K562 (cell line): Measurements from ENCODE around the gene ABR. TPM values are rescaled to one million over a fixed set of nuclear protein-coding genes. Genes with fewer than 3 reads are reported as not detected.

Experiments used
- ATAC-seq: fragments of 200-7000 bp; cut with Tn5 transposase; 3 replicates; pipeline ENCODE4 v1.9.1; 2020; ENCODE audit warnings: moderate library complexity
- BruUV-seq: library from RNA; stranded (reverse); fragments of 400-500 nt; replicated peaks from 2 replicates; lab custom pipeline; 2021; lab: Mats Ljungman, UMichigan
- CTCF ChIA-PET: fragments of 300-600 bp; formaldehyde crosslinking; extraction: SDS; loops from one replicate; lab custom pipeline; 2021; ENCODE audit warnings: low intra/inter-chr PET ratio; lab: Yijun Ruan, JAX
- POLR2A ChIA-PET: fragments of 300-600, 350-650 bp; sonication (Branson Sonifier 250); formaldehyde crosslinking; extraction: SDS; loops from one replicate; lab custom pipeline; 2021; ENCODE audit warnings: antibody characterized with exemption, inconsistent platforms; lab: Yijun Ruan, JAX
- DNase-seq, 4 experiments: peaks; one replicate each; pipeline versions ENCODE4 v3.0.0 to v3.0.0-alpha.2; 2011 to 2018; ENCODE audit warnings: low spot score in 3 of 4, mixed read lengths in 3 of 4; ENCODE audit errors: extremely low read depth in 1 of 4
- FAIRE-seq: peaks from 2 replicates; lab custom pipeline; 2011; peaks lifted over from hg19 to GRCh38; lab: Jason Lieb, UNC
- H2AFZ ChIP-seq: 2 replicates; pipeline ENCODE4 v1.6.0; 2011; ENCODE audit warnings: low read depth, low read length, control low read depth, inconsistent platforms
- H3K27ac ChIP-seq: fragments of 200-600 bp; 3 replicates; pipeline ENCODE4 v1.8.0; 2011; ENCODE audit warnings: low read depth, mild to moderate bottlenecking, control low read depth, inconsistent platforms, low read length, moderate library complexity, mixed read lengths; ENCODE audit errors: extremely low read depth
- H3K27me3 ChIP-seq, 2 experiments: fragments of 300-600 bp in 1 of 2; 2 replicates in 1 of 2; 3 replicates in 1 of 2; pipeline versions ENCODE4 v1.6.0 to v1.8.0; 2011; ENCODE audit warnings: inconsistent platforms in 2 of 2, low read length in 2 of 2, mild to moderate bottlenecking in 1 of 2, mixed read lengths in 1 of 2, moderate library complexity in 1 of 2; ENCODE audit not compliant: control insufficient read depth in 2 of 2, insufficient read depth in 2 of 2
- H3K36me3 ChIP-seq: fragments of 300-600 bp; 3 replicates; pipeline ENCODE4 v1.8.0; 2011; ENCODE audit warnings: mild to moderate bottlenecking, low read length, inconsistent platforms; ENCODE audit not compliant: control insufficient read depth, insufficient read depth
- H3K4me1 ChIP-seq, 2 experiments: fragments of 200-600 bp in 1 of 2; replicated peaks in 1 of 2; 2 replicates in 1 of 2; 3 replicates in 1 of 2; pipeline versions ENCODE4 v1.5.1 to v1.8.0; 2011; ENCODE audit warnings: inconsistent platforms in 2 of 2, low read length in 2 of 2, mild to moderate bottlenecking in 1 of 2, mixed read lengths in 1 of 2, moderate library complexity in 1 of 2; ENCODE audit not compliant: control insufficient read depth in 2 of 2, insufficient read depth in 2 of 2
- H3K4me2 ChIP-seq: 2 replicates; pipeline ENCODE4 v1.6.1; 2011; ENCODE audit warnings: low read length, control low read depth, inconsistent platforms, mixed read lengths; ENCODE audit not compliant: insufficient read depth
- H3K4me3 ChIP-seq: fragments of 200-600 bp; sonication (generic), shearing (Covaris generic); 2 replicates; pipeline ENCODE4 v1.5.1; 2016; ENCODE audit warnings: control low read depth, inconsistent platforms
- H3K79me2 ChIP-seq: fragments of 200-600 bp; 3 replicates; pipeline ENCODE4 v1.8.0; 2011; ENCODE audit warnings: low read length, inconsistent platforms; ENCODE audit not compliant: control insufficient read depth, insufficient read depth
- H3K9ac ChIP-seq, 2 experiments: 2 replicates each; pipeline versions ENCODE4 v1.6.0 to v1.6.1; 2011; ENCODE audit warnings: low read depth in 2 of 2, low read length in 2 of 2, control low read depth in 1 of 2, inconsistent platforms in 1 of 2, mild to moderate bottlenecking in 1 of 2, mixed read lengths in 1 of 2; ENCODE audit not compliant: insufficient read depth in 1 of 2
- H3K9me1 ChIP-seq: one replicate; pipeline ENCODE4 v1.6.0; 2011; ENCODE audit warnings: inconsistent platforms, mild to moderate bottlenecking, low read length, moderate library complexity; ENCODE audit not compliant: control insufficient read depth, insufficient read depth
- H3K9me3 ChIP-seq: replicated peaks from 2 replicates; pipeline ENCODE4 v1.5.1; 2011; ENCODE audit warnings: low read depth, low read length, inconsistent platforms; ENCODE audit not compliant: control insufficient read depth, insufficient read depth
- H4K20me1 ChIP-seq: replicated peaks from 2 replicates; pipeline ENCODE4 v1.6.1; 2011; ENCODE audit warnings: low read length, inconsistent platforms, mixed read lengths; ENCODE audit not compliant: control insufficient read depth, insufficient read depth
- BCOR ChIP-seq: fragments of 450-650 bp; IDR thresholded peaks from 2 replicates; pipeline ENCODE4 v1.6.1; 2016
- CHD2 ChIP-seq: IDR thresholded peaks from 2 replicates; pipeline ENCODE4 v1.6.1; 2011; ENCODE audit warnings: low read depth, low read length
- FOXJ2 ChIP-seq: fragments of 200-800 bp; sonication (Bioruptor generic); IDR thresholded peaks from 2 replicates; pipeline ENCODE4 v1.6.1; 2016; ENCODE audit warnings: missing genetic modification characterization, missing compliant biosample characterization
- GABPA ChIP-seq: fragments of 200-800 bp; sonication (Bioruptor generic); conservative IDR thresholded peaks from 2 replicates; pipeline ENCODE4 v1.6.1; 2016; ENCODE audit warnings: low read depth, missing genetic modification characterization, missing compliant biosample characterization
- HNRNPLL ChIP-seq: fragments of 200-400 bp; formaldehyde crosslinking; IDR thresholded peaks from 2 replicates; pipeline ENCODE4 v1.6.1; 2017; ENCODE audit warnings: low read length, low read depth, mild to moderate bottlenecking; ENCODE audit not compliant: poor library complexity, severe bottlenecking
- MCM5 ChIP-seq: fragments of 450-650 bp; IDR thresholded peaks from 2 replicates; pipeline ENCODE4 v1.6.1; 2016; ENCODE audit warnings: low read depth
- RAD21 ChIP-seq, 2 experiments: fragments of 250-450 bp in 1 of 2; fragments of 450-650 bp in 1 of 2; sonication (Bioruptor Pico) in 1 of 2; formaldehyde crosslinking in 1 of 2; IDR thresholded peaks in 1 of 2; conservative IDR thresholded peaks in 1 of 2; 2 replicates each; pipeline versions ENCODE4 v1.4.0 to v1.8.0; 2020 to 2022; ENCODE audit warnings: mild to moderate bottlenecking in 2 of 2, moderate library complexity in 1 of 2
- STAG1 ChIP-seq: sonication (generic); formaldehyde crosslinking; IDR thresholded peaks from 2 replicates; pipeline ENCODE4 v1.5.0; 2020; ENCODE audit warnings: missing genetic modification reagents, borderline replicate concordance
- TCFL5 ChIP-seq: fragments of 250-450 bp; sonication (Bioruptor Pico); conservative IDR thresholded peaks from 2 replicates; pipeline ENCODE4 v1.6.1; 2021; ENCODE audit warnings: mild to moderate bottlenecking, moderate library complexity, matching md5 sums
- ZKSCAN1 ChIP-seq: fragments of 150-350 bp; IDR thresholded peaks from 2 replicates; pipeline ENCODE4 v1.6.1; 2016; ENCODE audit warnings: low read depth, low read length
- ZKSCAN3 ChIP-seq: fragments of 250-450 bp; sonication (Bioruptor Pico); IDR thresholded peaks from 2 replicates; pipeline ENCODE4 v1.4.0; 2020
- ZNF584 ChIP-seq: fragments of 200-800 bp; sonication (Bioruptor generic); IDR thresholded peaks from 2 replicates; pipeline ENCODE4 v1.6.1; 2016; ENCODE audit warnings: low read depth, mild to moderate bottlenecking, missing genetic modification characterization, missing compliant biosample characterization
- WGBS: fragments of 100-300 bp; shearing (Covaris generic); methylation state at CpG from one replicate; pipeline ENCODE4 v1.1.6; 2016; ENCODE audit warnings: low coverage, mixed read lengths; ENCODE audit not compliant: insufficient coverage; ENCODE audit errors: missing lambda C conversion rate; 5-methylcytosine and 5-hydroxymethylcytosine counted together
- in situ Hi-C: fragments of 300-500 bp; cut with MboI; formaldehyde crosslinking; loops from 4 replicates; pipeline ENCODE4 v1.15.0; 2018; ENCODE audit warnings: inconsistent platforms, mixed read lengths
- intact Hi-C: fragments of 100-400 bp; cut with micrococcal nuclease; formaldehyde crosslinking; loops from 2 replicates; pipeline ENCODE4 v1.14.2; 2022
- polyA plus RNA-seq, 8 experiments: library from polyadenylated mRNA; depleted of rRNA in 4 of 8; stranded (reverse) in 5 of 8; unstranded in 3 of 8; fragments of >200 nt; fragmentation: Nextera tagmentation in 2 of 8; fragmentation: Illumina TruSeq in 1 of 8; extraction: Ambion mirVana in 2 of 8; extraction: Trizol in 1 of 8; gene quantifications; 2 replicates each; pipeline versions ENCODE4 v1.2.1 to v1.2.3, GENCODE V29; 2011 to 2014; ENCODE audit warnings: inconsistent platforms in 1 of 8, missing spikeins in 1 of 8
- total RNA-seq, 7 experiments: library from RNA; depleted of rRNA in 6 of 7; stranded (reverse); fragments of >200 nt in 6 of 7; fragmentation: Illumina TruSeq in 2 of 7; extraction: Trizol in 2 of 7; gene quantifications; 2 replicates each; pipeline versions ENCODE4 v1.2.1 to v1.2.3, GENCODE V29; 2011 to 2021; ENCODE audit warnings: low replicate concordance in 1 of 7
- TF ChIP-seq, protein P1 (sequence below): fragments of 450-650 bp; IDR thresholded peaks from 2 replicates; pipeline ENCODE4 v1.6.1; 2017; ENCODE audit warnings: mild to moderate bottlenecking, moderate library complexity
- TF ChIP-seq, protein P2 (sequence below): fragments of 450-650 bp; formaldehyde crosslinking; IDR thresholded peaks from 2 replicates; pipeline ENCODE4 v1.4.0; 2022; ENCODE audit warnings: missing genetic modification characterization
- TF ChIP-seq, protein P3 (sequence below): fragments of 150-350 bp; conservative IDR thresholded peaks from 2 replicates; pipeline ENCODE4 v1.6.1; 2014; ENCODE audit warnings: low read length

Gene ABR
- total and polyA plus RNA-seq, 9 of the 15 experiments (the other 6 are each of a cell fraction or from before 2014, with no cell fraction given) = 0.07 to 1.6 (median 0.37) TPM; not detected in 1

DNA sequence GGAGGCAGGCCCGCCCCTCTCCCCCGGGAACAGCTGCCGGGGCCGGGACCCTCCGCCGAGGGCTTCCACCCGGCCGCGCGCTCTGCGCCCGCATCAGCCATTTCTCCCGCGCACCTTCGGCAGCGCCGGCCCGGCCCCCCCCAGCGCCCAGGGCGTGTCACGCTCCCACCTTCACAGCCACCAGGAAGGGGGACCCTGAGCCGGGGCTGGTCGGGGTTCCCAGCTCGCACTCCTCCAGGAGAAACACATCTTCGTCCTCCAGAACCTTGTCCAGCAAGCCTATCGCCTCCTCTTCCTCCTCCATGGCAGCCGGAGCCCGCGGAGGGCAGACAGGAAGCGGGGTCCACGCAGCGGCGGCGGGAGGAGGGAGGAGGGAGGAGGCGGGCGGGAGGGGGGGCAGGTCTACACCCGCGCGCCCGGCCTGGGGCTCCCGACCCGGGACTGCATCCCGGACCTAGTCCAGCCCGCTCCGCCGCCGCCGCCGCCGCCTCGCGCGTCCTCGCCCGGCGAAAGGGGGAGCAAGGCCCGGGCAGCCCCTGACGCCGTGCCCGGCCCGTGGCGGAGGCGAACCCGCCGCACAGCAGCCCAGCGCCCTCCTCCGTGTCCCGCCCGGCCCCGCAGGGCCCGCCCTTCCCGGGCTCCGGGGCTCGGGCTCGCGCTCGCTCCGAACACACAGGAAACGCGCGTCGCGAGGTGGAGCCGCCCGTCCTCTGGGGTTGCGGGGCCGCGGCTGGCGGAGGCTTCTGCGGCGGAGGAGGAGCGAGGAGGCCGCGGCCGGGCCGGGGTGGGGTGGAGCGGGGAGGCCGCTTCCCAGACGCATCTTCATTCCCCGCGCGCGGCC is 70.8 kb downstream of the ABR start (continued):
- no peak for TF ChIP-seq FOXJ2 (tag)
- no peak for TF ChIP-seq RAD21 (CRISPR knock-in tag; conservative IDR thresholded peaks at IDR 0.05 in 1 of 2, IDR thresholded peaks at IDR 0.05 in 1 of 2)
- TF ChIP-seq, protein P1, sequence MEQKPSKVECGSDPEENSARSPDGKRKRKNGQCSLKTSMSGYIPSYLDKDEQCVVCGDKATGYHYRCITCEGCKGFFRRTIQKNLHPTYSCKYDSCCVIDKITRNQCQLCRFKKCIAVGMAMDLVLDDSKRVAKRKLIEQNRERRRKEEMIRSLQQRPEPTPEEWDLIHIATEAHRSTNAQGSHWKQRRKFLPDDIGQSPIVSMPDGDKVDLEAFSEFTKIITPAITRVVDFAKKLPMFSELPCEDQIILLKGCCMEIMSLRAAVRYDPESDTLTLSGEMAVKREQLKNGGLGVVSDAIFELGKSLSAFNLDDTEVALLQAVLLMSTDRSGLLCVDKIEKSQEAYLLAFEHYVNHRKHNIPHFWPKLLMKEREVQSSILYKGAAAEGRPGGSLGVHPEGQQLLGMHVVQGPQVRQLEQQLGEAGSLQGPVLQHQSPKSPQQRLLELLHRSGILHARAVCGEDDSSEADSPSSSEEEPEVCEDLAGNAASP = no peak
- no peak for TF ChIP-seq BCOR
- no peak for TF ChIP-seq STAG1 (CRISPR knock-in tag)

DNA sequence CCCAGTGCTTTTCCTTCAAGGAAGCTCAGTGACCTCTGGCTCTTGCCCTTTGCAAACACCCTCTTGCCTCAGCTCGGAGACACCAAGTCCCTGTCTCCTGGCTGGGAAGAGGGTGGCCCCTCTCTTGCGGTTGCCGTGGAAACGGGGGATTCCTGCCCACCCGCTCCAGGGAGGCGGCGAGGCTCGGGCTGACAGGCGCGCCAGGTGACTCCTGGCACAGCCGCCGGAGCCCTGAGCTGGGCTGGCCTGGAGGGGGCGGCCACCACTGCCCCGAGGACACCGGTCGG is 71.4 kb downstream of the ABR start:
- H2AFZ ChIP-seq = no peak overlapping the region
- no peaks in the 10 kb centered on the region for H3K9me3 ChIP-seq
- H3K9ac ChIP-seq = no peak overlapping the region
- in situ Hi-C loops = no loop called here
- no peaks in the 10 kb centered on the region for H3K36me3 ChIP-seq
- H3K27me3 ChIP-seq = peaks cover 11 to 34% of the 10 kb centered on the region in 2 experiments; a peak in 4 of 5 replicates
- no peaks in the 10 kb centered on the region for H3K9me1 ChIP-seq
- intact Hi-C loops = no loop called here
- ChIA-PET CTCF (no interaction called here), POLR2A (no interaction called here)
- no peak for DNase-seq
- 13% methylated on average over 8 of the region's 16 CpGs for WGBS
- ATAC-seq = no peak
- no peaks in the 10 kb centered on the region for H3K79me2 ChIP-seq
- no peak overlapping the region for H3K4me2 ChIP-seq
- H3K4me1 ChIP-seq = peaks cover 0 to 9% of the 10 kb centered on the region in 2 experiments; a peak in 2 of 5 replicates
- no peaks in the 10 kb centered on the region; the same call in 1 of the 2 replicates for H4K20me1 ChIP-seq
- no peak for FAIRE-seq
- BruUV-seq = no TSS peak
- no peak overlapping the region for H3K27ac ChIP-seq
- no peak overlapping the region for H3K4me3 ChIP-seq
- TF ChIP-seq, protein P2, sequence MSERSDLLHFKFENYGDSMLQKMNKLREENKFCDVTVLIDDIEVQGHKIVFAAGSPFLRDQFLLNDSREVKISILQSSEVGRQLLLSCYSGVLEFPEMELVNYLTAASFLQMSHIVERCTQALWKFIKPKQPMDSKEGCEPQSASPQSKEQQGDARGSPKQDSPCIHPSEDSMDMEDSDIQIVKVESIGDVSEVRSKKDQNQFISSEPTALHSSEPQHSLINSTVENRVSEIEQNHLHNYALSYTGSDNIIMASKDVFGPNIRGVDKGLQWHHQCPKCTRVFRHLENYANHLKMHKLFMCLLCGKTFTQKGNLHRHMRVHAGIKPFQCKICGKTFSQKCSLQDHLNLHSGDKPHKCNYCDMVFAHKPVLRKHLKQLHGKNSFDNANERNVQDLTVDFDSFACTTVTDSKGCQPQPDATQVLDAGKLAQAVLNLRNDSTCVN (CRISPR knock-in tag) = no peak
- TF ChIP-seq, protein P3, sequence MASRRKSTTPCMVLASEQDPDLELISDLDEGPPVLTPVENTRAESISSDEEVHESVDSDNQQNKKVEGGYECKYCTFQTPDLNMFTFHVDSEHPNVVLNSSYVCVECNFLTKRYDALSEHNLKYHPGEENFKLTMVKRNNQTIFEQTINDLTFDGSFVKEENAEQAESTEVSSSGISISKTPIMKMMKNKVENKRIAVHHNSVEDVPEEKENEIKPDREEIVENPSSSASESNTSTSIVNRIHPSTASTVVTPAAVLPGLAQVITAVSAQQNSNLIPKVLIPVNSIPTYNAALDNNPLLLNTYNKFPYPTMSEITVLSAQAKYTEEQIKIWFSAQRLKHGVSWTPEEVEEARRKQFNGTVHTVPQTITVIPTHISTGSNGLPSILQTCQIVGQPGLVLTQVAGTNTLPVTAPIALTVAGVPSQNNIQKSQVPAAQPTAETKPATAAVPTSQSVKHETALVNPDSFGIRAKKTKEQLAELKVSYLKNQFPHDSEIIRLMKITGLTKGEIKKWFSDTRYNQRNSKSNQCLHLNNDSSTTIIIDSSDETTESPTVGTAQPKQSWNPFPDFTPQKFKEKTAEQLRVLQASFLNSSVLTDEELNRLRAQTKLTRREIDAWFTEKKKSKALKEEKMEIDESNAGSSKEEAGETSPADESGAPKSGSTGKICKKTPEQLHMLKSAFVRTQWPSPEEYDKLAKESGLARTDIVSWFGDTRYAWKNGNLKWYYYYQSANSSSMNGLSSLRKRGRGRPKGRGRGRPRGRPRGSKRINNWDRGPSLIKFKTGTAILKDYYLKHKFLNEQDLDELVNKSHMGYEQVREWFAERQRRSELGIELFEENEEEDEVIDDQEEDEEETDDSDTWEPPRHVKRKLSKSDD = no peak
- TF ChIP-seq GABPA (no peak), ZKSCAN1 (no peak), HNRNPLL (no peak), MCM5 (no peak), TCFL5 (CRISPR knock-in tag) (no peak), CHD2 (no peak), ZNF584 (no peak), ZKSCAN3 (CRISPR knock-in tag) (no peak)
